Activated T-helper 1 cell treated with Interleukin-2 at 50 U/mL for 16 hours (primary cell): ENCODE measurements around the gene FGD6.
"Not testable (repeated sequence)": the region's sequence is repeated elsewhere in the genome, so short reads cannot be mapped to it uniquely, and the experiment has no call there.

Experiments used
- DNase-seq: peaks from one replicate; pipeline ENCODE4 v3.0.0-alpha.2; 2020; ENCODE audit warnings: low read depth

The FGD6 gene

GRCh38 chr12:95205016-95205624, 12.1 kb downstream of the FGD6 start:
- DNase-seq, result no peak

GRCh38 chr12:95204141-95204866, 13.0 kb downstream of the FGD6 start:
- DNase-seq, result no peak

- no peak for DNase-seq
Observed at GRCh38 chr12:95203487-95204030, 13.7 kb downstream of the FGD6 start.

GRCh38 chr12:95202691-95203486, 14.4 kb downstream of the FGD6 start:
- DNase-seq, result no peak

GRCh38 chr12:95201056-95201670, 16.1 kb downstream of the FGD6 start:
- DNase-seq, result no peak

- no peak for DNase-seq
Observed at GRCh38 chr12:95200128-95200894, 17.0 kb downstream of the FGD6 start.

GRCh38 chr12:95198914-95199313, 18.4 kb downstream of the FGD6 start:
- DNase-seq, result no peak

- DNase-seq, result no peak
Observed at GRCh38 chr12:95197636-95198035, 19.6 kb downstream of the FGD6 start.

- DNase-seq, result not testable (repeated sequence)
Observed at GRCh38 chr12:95196875-95197569, 20.2 kb downstream of the FGD6 start.

- DNase-seq, result no peak
Observed at GRCh38 chr12:95195122-95195521, 22.1 kb downstream of the FGD6 start.

GRCh38 chr12:95193139-95193538, 24.1 kb downstream of the FGD6 start:
- no peak for DNase-seq

- DNase-seq, result no peak
Observed at GRCh38 chr12:95192271-95192670, 25.0 kb downstream of the FGD6 start.

GRCh38 chr12:95191060-95191696, 26.1 kb downstream of the FGD6 start:
- DNase-seq, result no peak

GRCh38 chr12:95187865-95188415, 29.3 kb downstream of the FGD6 start:
- no peak for DNase-seq

- no peak for DNase-seq
Observed at GRCh38 chr12:95185854-95186253, 31.4 kb downstream of the FGD6 start.

- DNase-seq, result no peak
Observed at GRCh38 chr12:95185072-95185471, 32.2 kb downstream of the FGD6 start.

GRCh38 chr12:95184121-95184520, 33.1 kb downstream of the FGD6 start:
- no peak for DNase-seq

GRCh38 chr12:95182868-95183415, 34.3 kb downstream of the FGD6 start:
- no peak for DNase-seq

- no peak for DNase-seq
Observed at GRCh38 chr12:95181103-95181502, 36.2 kb downstream of the FGD6 start.

- DNase-seq, result no peak
Observed at GRCh38 chr12:95179011-95179410, 38.3 kb downstream of the FGD6 start.
